ENCODE data around the gene ZNF438. TPM values are rescaled to one million over a fixed set of nuclear protein-coding genes. Genes with fewer than 3 reads are reported as not detected.
A peak's percentile ranks its signal among the peaks of the same experiment; 100 is the strongest.

The ZNF438 gene
- total RNA-seq, 1 donor: 4.3 TPM

- TF ChIP-seq CTCF (IDR thresholded peaks at IDR 0.05; ENCODE audit: extremely low read depth, low read depth, low read length): no peak
- Histone ChIP-seq H3K79me2 (ENCODE audit: insufficient read depth, low read length) (no peaks in the 10 kb centered on the region), H3K4me2 (ENCODE audit: insufficient read depth, low read length) (peak overlapping the region; percentile 40), H3K4me1 (ENCODE audit: insufficient read depth, low read length) (peaks cover 44% of the 10 kb centered on the region), H3K27ac (ENCODE audit: low read depth, low read length) (peak overlapping the region; percentile 90), H2AFZ (ENCODE audit: low read length) (no peak overlapping the region), H3K4me3 (ENCODE audit: insufficient read depth, low read length) (no peak overlapping the region), H3K36me3 (ENCODE audit: insufficient read depth, low read length) (no peaks in the 10 kb centered on the region), H3K9me3 (ENCODE audit: low read depth, low read length) (no peaks in the 10 kb centered on the region), H4K20me1 (ENCODE audit: insufficient read depth, low read length) (no peaks in the 10 kb centered on the region), H3K27me3 (ENCODE audit: insufficient read depth, low read length) (no peaks in the 10 kb centered on the region)
- DNase-seq (ENCODE audit: insufficient read length, low spot score, missing footprints): no peak
Observed at GRCh38 chr10:31072451-31072850, 40.8 kb upstream of the ZNF438 start.

- no peak for TF ChIP-seq CTCF (IDR thresholded peaks at IDR 0.05; ENCODE audit: extremely low read depth, low read depth, low read length)
- Histone ChIP-seq H3K27me3 (ENCODE audit: insufficient read depth, low read length) (no peaks in the 10 kb centered on the region), H3K4me2 (ENCODE audit: insufficient read depth, low read length) (peak overlapping the region; percentile 40), H4K20me1 (ENCODE audit: insufficient read depth, low read length) (no peaks in the 10 kb centered on the region), H3K36me3 (ENCODE audit: insufficient read depth, low read length) (no peaks in the 10 kb centered on the region), H3K9me3 (ENCODE audit: low read depth, low read length) (no peaks in the 10 kb centered on the region), H3K4me1 (ENCODE audit: insufficient read depth, low read length) (peaks cover 44% of the 10 kb centered on the region), H3K79me2 (ENCODE audit: insufficient read depth, low read length) (no peaks in the 10 kb centered on the region), H3K4me3 (ENCODE audit: insufficient read depth, low read length) (no peak overlapping the region), H3K27ac (ENCODE audit: low read depth, low read length) (peak overlapping the region; percentile 90), H2AFZ (ENCODE audit: low read length) (peak overlapping the region; percentile 26)
- DNase-seq (ENCODE audit: insufficient read length, low spot score, missing footprints): peak; percentile 62
Observed at GRCh38 chr10:31071232-31072005, 39.8 kb upstream of the ZNF438 start.

- Histone ChIP-seq H3K27me3 (ENCODE audit: insufficient read depth, low read length) (no peaks in the 10 kb centered on the region), H3K27ac (ENCODE audit: low read depth, low read length) (no peak overlapping the region), H3K4me2 (ENCODE audit: insufficient read depth, low read length) (no peak overlapping the region), H3K36me3 (ENCODE audit: insufficient read depth, low read length) (no peaks in the 10 kb centered on the region), H3K4me1 (ENCODE audit: insufficient read depth, low read length) (peaks cover 37% of the 10 kb centered on the region), H4K20me1 (ENCODE audit: insufficient read depth, low read length) (no peaks in the 10 kb centered on the region), H2AFZ (ENCODE audit: low read length) (no peak overlapping the region), H3K4me3 (ENCODE audit: insufficient read depth, low read length) (no peak overlapping the region), H3K79me2 (ENCODE audit: insufficient read depth, low read length) (no peaks in the 10 kb centered on the region), H3K9me3 (ENCODE audit: low read depth, low read length) (no peaks in the 10 kb centered on the region)
- TF ChIP-seq CTCF (IDR thresholded peaks at IDR 0.05; ENCODE audit: extremely low read depth, low read depth, low read length): no peak
- DNase-seq (ENCODE audit: insufficient read length, low spot score, missing footprints): no peak
Observed at GRCh38 chr10:31070691-31071090, 39.0 kb upstream of the ZNF438 start.

- H3K79me2 ChIP-seq (ENCODE audit: insufficient read depth, low read length): no peaks in the 10 kb centered on the region
- no peaks in the 10 kb centered on the region for H4K20me1 ChIP-seq (ENCODE audit: insufficient read depth, low read length)
- no peak overlapping the region for H3K4me3 ChIP-seq (ENCODE audit: insufficient read depth, low read length)
- H3K36me3 ChIP-seq (ENCODE audit: insufficient read depth, low read length): no peaks in the 10 kb centered on the region
- no peaks in the 10 kb centered on the region for H3K9me3 ChIP-seq (ENCODE audit: low read depth, low read length)
- H3K4me1 ChIP-seq (ENCODE audit: insufficient read depth, low read length): peaks cover 31% of the 10 kb centered on the region
- no peak overlapping the region for H3K4me2 ChIP-seq (ENCODE audit: insufficient read depth, low read length)
- no peaks in the 10 kb centered on the region for H3K27me3 ChIP-seq (ENCODE audit: insufficient read depth, low read length)
- TF ChIP-seq CTCF (IDR thresholded peaks at IDR 0.05; ENCODE audit: extremely low read depth, low read depth, low read length): no peak
- no peak overlapping the region for H3K27ac ChIP-seq (ENCODE audit: low read depth, low read length)
- no peak overlapping the region for H2AFZ ChIP-seq (ENCODE audit: low read length)
- no peak for DNase-seq (ENCODE audit: insufficient read length, low spot score, missing footprints)
Observed at GRCh38 chr10:31070025-31070424, 38.4 kb upstream of the ZNF438 start.

All from osteoblast (primary cell).